ENCODE data around the gene GPX7.
"Not testable (repeated sequence)": the region's sequence is repeated elsewhere in the genome, so short reads cannot be mapped to it uniquely, and the experiment has no call there.

Gene GPX7

DNA sequence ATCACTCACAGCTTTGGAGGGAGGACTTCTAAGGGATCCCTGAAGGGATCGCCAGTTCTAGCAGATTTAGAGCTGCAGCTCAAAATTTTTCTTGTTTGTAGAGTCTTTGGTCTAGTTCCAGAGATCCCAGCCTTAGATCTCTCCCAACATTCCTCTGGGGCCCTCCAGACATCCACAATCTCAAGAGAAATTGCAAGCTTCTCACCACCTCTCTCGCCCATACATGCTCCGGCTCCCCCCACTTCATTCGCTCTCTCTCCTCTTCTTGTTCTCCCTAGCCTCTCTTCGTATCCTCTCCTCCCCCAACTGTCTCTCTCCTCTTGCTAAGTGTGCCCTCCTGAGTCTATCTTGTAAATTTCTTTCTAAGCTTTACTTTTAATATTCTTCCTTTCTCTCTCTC, 34.2 kb upstream of the GPX7 start:
- Histone ChIP-seq H3K4me3 (ENCODE audit: low read length in 2 of 2) (no peak overlapping the region), H3K9ac (ENCODE audit: low read depth in 1 of 2, low read length in 2 of 2) (no peak overlapping the region), H3K27me3 (ENCODE audit: control insufficient read depth in 2 of 2, insufficient read depth in 2 of 2, low read length in 2 of 2) (no peaks in the 10 kb centered on the region), H3K9me3 (ENCODE audit: control insufficient read depth in 2 of 2, low read length in 2 of 2) (no peaks in the 10 kb centered on the region), H3K27ac (ENCODE audit: low read depth in 2 of 2, low read length in 2 of 2) (no peak overlapping the region), H3K4me1 (ENCODE audit: control insufficient read depth in 2 of 2, insufficient read depth in 2 of 2, low read length in 2 of 2) (no peaks in the 10 kb centered on the region), H3K36me3 (ENCODE audit: control insufficient read depth in 2 of 2, insufficient read depth in 2 of 2, low read length in 2 of 2) (no peaks in the 10 kb centered on the region)

DNA sequence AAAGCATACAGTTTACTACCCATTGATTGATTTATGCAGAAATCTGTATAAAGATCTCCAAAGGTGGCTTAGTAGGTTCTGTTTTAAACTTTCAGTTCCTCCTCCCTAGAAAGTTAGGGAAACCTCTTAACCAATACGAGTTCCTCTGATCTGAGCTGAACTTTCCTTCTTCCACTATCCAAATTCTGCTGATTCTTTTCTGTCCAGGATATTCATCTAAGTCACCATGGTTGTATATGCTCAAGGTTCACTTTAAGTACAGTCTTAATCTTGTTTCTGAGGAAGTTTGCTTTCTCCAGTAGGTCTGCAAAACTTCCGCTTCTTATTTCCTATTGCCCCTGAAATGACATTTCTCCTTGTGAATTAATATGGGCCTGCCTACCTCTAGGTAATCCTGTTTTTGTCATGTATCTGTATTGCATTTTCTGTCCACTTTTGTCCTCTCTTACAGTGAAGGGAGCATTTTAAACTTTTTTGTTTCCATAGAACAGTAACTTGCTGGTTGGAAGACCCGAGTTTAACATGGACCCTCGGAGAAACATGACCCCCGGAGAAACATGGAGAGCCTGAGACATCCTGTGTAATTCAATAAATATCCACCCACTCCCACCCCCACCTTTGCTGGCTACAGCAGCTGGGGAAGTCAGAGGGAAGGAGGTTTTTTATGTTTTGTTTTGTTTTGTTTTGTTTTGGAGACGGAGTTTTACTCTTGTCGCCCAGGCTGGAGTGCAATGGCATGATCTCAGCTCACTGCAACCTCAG, 32.5 kb upstream of the GPX7 start:
- H3K4me3 ChIP-seq (ENCODE audit: low read length in 2 of 2), result no peak overlapping the region
- no peaks in the 10 kb centered on the region for H3K36me3 ChIP-seq (ENCODE audit: control insufficient read depth in 2 of 2, insufficient read depth in 2 of 2, low read length in 2 of 2)
- H3K27me3 ChIP-seq (ENCODE audit: control insufficient read depth in 2 of 2, insufficient read depth in 2 of 2, low read length in 2 of 2), result no peaks in the 10 kb centered on the region
- H3K27ac ChIP-seq (ENCODE audit: low read depth in 2 of 2, low read length in 2 of 2), result no peak overlapping the region
- no peaks in the 10 kb centered on the region for H3K9me3 ChIP-seq (ENCODE audit: control insufficient read depth in 2 of 2, low read length in 2 of 2)
- H3K4me1 ChIP-seq (ENCODE audit: control insufficient read depth in 2 of 2, insufficient read depth in 2 of 2, low read length in 2 of 2), result no peaks in the 10 kb centered on the region
- no peak overlapping the region for H3K9ac ChIP-seq (ENCODE audit: low read depth in 1 of 2, low read length in 2 of 2)

DNA sequence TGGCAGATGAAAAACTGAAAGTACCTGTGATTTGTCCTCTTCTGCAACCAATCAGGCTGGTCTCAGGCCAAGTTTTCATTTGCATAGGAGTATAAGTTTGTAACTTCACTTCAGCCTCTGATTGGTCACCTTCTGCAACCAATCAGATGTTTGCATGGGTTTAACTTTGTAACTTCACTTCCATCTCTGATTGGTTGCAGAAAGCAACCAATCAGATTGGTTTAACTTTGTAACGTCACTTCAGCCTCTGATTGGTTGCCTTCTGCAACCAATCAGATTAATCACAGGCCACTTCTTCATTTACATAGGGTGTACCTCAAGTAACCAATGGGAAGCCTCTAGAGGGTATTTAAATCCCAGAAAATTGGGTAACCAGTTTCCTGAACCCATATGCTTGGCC, 30.4 kb upstream of the GPX7 start:
- Histone ChIP-seq H3K9ac (ENCODE audit: low read depth in 1 of 2, low read length in 2 of 2) (no peak overlapping the region), H3K36me3 (ENCODE audit: control insufficient read depth in 2 of 2, insufficient read depth in 2 of 2, low read length in 2 of 2) (no peaks in the 10 kb centered on the region), H3K4me1 (ENCODE audit: control insufficient read depth in 2 of 2, insufficient read depth in 2 of 2, low read length in 2 of 2) (no peaks in the 10 kb centered on the region), H3K4me3 (ENCODE audit: low read length in 2 of 2) (no peak overlapping the region), H3K27ac (ENCODE audit: low read depth in 2 of 2, low read length in 2 of 2) (no peak overlapping the region), H3K9me3 (ENCODE audit: control insufficient read depth in 2 of 2, low read length in 2 of 2) (no peaks in the 10 kb centered on the region), H3K27me3 (ENCODE audit: control insufficient read depth in 2 of 2, insufficient read depth in 2 of 2, low read length in 2 of 2) (no peaks in the 10 kb centered on the region)

DNA sequence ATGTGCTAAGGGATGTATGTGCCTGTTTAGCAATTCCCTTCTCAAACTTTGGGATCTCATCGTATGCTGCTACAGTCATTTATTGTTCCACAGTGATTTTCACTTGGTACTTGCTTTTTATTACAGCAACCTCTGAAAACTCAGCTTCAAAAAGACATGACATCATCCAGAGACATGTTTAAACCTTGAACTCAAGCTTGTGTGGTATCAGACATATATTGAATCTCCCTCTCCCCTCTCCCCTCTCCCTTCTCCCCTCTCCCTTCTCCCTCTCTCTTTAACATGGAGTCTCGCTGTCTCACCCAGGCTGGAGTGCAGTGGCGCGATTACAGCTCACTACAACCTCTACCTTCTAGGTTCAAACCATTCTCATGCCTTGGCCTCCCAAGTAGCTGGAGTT, 29.8 kb upstream of the GPX7 start:
- no peaks in the 10 kb centered on the region for H3K4me1 ChIP-seq (ENCODE audit: control insufficient read depth in 2 of 2, insufficient read depth in 2 of 2, low read length in 2 of 2)
- no peak overlapping the region for H3K9ac ChIP-seq (ENCODE audit: low read depth in 1 of 2, low read length in 2 of 2)
- no peak overlapping the region for H3K4me3 ChIP-seq (ENCODE audit: low read length in 2 of 2)
- no peaks in the 10 kb centered on the region for H3K36me3 ChIP-seq (ENCODE audit: control insufficient read depth in 2 of 2, insufficient read depth in 2 of 2, low read length in 2 of 2)
- no peak overlapping the region for H3K27ac ChIP-seq (ENCODE audit: low read depth in 2 of 2, low read length in 2 of 2)
- H3K27me3 ChIP-seq (ENCODE audit: control insufficient read depth in 2 of 2, insufficient read depth in 2 of 2, low read length in 2 of 2), result no peaks in the 10 kb centered on the region
- H3K9me3 ChIP-seq (ENCODE audit: control insufficient read depth in 2 of 2, low read length in 2 of 2), result no peaks in the 10 kb centered on the region

DNA sequence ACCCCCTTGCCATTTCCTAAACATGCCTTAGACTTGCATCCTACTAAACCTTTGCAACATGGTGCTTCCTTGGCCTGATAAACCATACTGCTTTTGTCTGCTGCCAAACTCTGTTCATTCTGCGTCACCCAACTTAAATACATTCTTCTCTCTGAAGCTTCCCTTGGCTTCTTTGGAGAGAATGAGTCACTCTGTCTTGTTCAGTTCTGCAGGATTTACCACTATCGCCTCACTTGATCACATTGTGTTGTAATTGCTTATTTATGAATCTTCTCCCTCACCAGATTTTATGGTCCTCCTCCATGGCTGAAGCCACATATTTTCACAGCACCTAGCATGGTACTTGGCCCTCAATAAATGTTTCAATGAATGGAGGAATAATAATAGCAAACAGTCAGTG, 27.6 kb upstream of the GPX7 start:
- Histone ChIP-seq H3K36me3 (ENCODE audit: control insufficient read depth in 2 of 2, insufficient read depth in 2 of 2, low read length in 2 of 2) (no peaks in the 10 kb centered on the region), H3K27me3 (ENCODE audit: control insufficient read depth in 2 of 2, insufficient read depth in 2 of 2, low read length in 2 of 2) (no peaks in the 10 kb centered on the region), H3K4me3 (ENCODE audit: low read length in 2 of 2) (no peak overlapping the region), H3K9me3 (ENCODE audit: control insufficient read depth in 2 of 2, low read length in 2 of 2) (no peaks in the 10 kb centered on the region), H3K9ac (ENCODE audit: low read depth in 1 of 2, low read length in 2 of 2) (no peak overlapping the region), H3K4me1 (ENCODE audit: control insufficient read depth in 2 of 2, insufficient read depth in 2 of 2, low read length in 2 of 2) (no peaks in the 10 kb centered on the region), H3K27ac (ENCODE audit: low read depth in 2 of 2, low read length in 2 of 2) (no peak overlapping the region)

GRCh38 chr1:52576074-52576473, 26.1 kb upstream of the GPX7 start:
- H3K9ac ChIP-seq (ENCODE audit: low read depth in 1 of 2, low read length in 2 of 2), result no peak overlapping the region
- H3K27me3 ChIP-seq (ENCODE audit: control insufficient read depth in 2 of 2, insufficient read depth in 2 of 2, low read length in 2 of 2), result no peaks in the 10 kb centered on the region
- H3K4me3 ChIP-seq (ENCODE audit: low read length in 2 of 2), result no peak overlapping the region
- no peaks in the 10 kb centered on the region for H3K9me3 ChIP-seq (ENCODE audit: control insufficient read depth in 2 of 2, low read length in 2 of 2)
- no peaks in the 10 kb centered on the region for H3K4me1 ChIP-seq (ENCODE audit: control insufficient read depth in 2 of 2, insufficient read depth in 2 of 2, low read length in 2 of 2)
- no peak overlapping the region for H3K27ac ChIP-seq (ENCODE audit: low read depth in 2 of 2, low read length in 2 of 2)
- H3K36me3 ChIP-seq (ENCODE audit: control insufficient read depth in 2 of 2, insufficient read depth in 2 of 2, low read length in 2 of 2), result no peaks in the 10 kb centered on the region

DNA sequence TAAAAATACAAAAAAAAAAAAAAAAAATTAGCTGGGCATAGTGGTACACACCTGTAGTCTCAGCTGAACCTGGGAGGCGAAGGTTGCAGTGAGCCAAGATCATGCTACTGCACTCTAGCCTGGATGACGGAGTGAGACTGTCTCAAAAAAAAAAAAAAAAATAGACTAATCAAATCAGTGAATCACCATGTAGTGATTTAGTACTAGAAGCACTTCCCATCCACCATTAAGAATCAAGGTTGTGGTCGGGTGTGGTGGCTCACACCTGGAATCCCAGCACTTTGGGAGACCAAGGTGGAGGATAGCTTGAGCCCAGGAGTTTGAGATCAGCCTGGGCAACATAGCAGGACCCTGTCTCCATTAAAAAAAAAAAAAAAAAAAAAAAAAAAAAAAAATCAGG, 24.1 kb upstream of the GPX7 start:
- H3K9ac ChIP-seq (ENCODE audit: low read depth in 1 of 2, low read length in 2 of 2); H3K36me3 ChIP-seq (ENCODE audit: control insufficient read depth in 2 of 2, insufficient read depth in 2 of 2, low read length in 2 of 2); H3K27ac ChIP-seq (ENCODE audit: low read depth in 2 of 2, low read length in 2 of 2); H3K4me1 ChIP-seq (ENCODE audit: control insufficient read depth in 2 of 2, insufficient read depth in 2 of 2, low read length in 2 of 2); H3K27me3 ChIP-seq (ENCODE audit: control insufficient read depth in 2 of 2, insufficient read depth in 2 of 2, low read length in 2 of 2); H3K4me3 ChIP-seq (ENCODE audit: low read length in 2 of 2); H3K9me3 ChIP-seq (ENCODE audit: control insufficient read depth in 2 of 2, low read length in 2 of 2): not testable (repeated sequence)

DNA sequence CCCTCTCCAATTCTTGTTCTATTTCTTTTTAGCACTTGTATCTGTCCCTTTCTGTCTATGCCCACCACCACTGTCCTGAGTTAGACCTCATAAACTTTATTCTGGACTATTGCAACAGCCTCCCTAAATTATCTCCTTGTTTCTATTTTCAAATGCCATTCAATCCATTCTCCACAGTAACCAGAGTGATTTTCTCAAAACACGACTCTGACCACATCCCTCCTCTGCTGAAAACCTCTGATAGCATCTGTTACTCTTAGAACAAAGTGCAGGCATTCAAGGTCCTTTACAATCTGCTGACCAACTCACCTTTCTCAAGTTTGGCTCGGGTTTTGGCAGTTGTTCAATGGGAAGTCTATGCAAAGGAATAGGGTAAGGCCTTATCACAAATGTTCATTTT, 22.8 kb upstream of the GPX7 start:
- Histone ChIP-seq H3K4me1 (ENCODE audit: control insufficient read depth in 2 of 2, insufficient read depth in 2 of 2, low read length in 2 of 2) (no peaks in the 10 kb centered on the region), H3K27ac (ENCODE audit: low read depth in 2 of 2, low read length in 2 of 2) (no peak overlapping the region), H3K9ac (ENCODE audit: low read depth in 1 of 2, low read length in 2 of 2) (no peak overlapping the region), H3K4me3 (ENCODE audit: low read length in 2 of 2) (no peak overlapping the region), H3K27me3 (ENCODE audit: control insufficient read depth in 2 of 2, insufficient read depth in 2 of 2, low read length in 2 of 2) (no peaks in the 10 kb centered on the region), H3K9me3 (ENCODE audit: control insufficient read depth in 2 of 2, low read length in 2 of 2) (no peaks in the 10 kb centered on the region), H3K36me3 (ENCODE audit: control insufficient read depth in 2 of 2, insufficient read depth in 2 of 2, low read length in 2 of 2) (no peaks in the 10 kb centered on the region)

- peaks cover 0 to 2% of the 10 kb centered on the region in 2 donors for H3K27me3 ChIP-seq (ENCODE audit: control insufficient read depth in 2 of 2, insufficient read depth in 2 of 2, low read length in 2 of 2)
- H3K9ac ChIP-seq (ENCODE audit: low read depth in 1 of 2, low read length in 2 of 2), result no peak overlapping the region
- H3K36me3 ChIP-seq (ENCODE audit: control insufficient read depth in 2 of 2, insufficient read depth in 2 of 2, low read length in 2 of 2), result no peaks in the 10 kb centered on the region
- H3K27ac ChIP-seq (ENCODE audit: low read depth in 2 of 2, low read length in 2 of 2), result no peak overlapping the region
- H3K4me3 ChIP-seq (ENCODE audit: low read length in 2 of 2), result no peak overlapping the region
- H3K9me3 ChIP-seq (ENCODE audit: control insufficient read depth in 2 of 2, low read length in 2 of 2), result no peaks in the 10 kb centered on the region
- H3K4me1 ChIP-seq (ENCODE audit: control insufficient read depth in 2 of 2, insufficient read depth in 2 of 2, low read length in 2 of 2), result no peaks in the 10 kb centered on the region
Measured at GRCh38 chr1:52580283-52580682, 21.9 kb upstream of the GPX7 start.

DNA sequence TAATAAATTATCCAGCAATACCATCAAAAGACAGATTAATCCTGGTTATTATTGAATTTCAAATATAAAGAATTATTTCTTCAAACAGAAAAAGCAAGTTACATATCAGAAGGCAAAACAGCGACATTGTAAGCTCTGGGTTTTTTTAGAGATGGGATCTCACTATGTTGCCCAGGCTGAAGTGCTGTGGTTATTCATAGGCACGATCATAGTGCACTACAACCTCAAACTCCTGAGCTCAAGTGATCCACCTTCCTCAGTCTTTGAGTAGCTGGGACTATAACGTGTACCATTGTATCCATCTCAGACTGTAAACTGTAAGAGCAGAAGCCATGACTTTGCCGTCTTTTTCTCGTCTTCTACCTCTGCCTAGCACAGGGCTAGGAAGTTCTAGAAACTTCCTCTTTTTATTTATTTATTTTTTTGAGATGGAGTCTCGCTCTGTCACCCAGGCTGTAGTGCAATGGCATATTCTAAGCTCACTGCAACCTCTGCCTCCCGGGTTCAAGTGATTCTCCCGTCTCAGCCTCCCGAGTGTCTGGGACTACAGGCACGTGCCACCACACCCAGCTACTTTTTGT, 20.0 kb upstream of the GPX7 start:
- no peak overlapping the region for H3K4me3 ChIP-seq (ENCODE audit: low read length in 2 of 2)
- no peaks in the 10 kb centered on the region for H3K9me3 ChIP-seq (ENCODE audit: control insufficient read depth in 2 of 2, low read length in 2 of 2)
- no peaks in the 10 kb centered on the region for H3K36me3 ChIP-seq (ENCODE audit: control insufficient read depth in 2 of 2, insufficient read depth in 2 of 2, low read length in 2 of 2)
- peaks cover 0 to 2% of the 10 kb centered on the region in 2 donors for H3K27me3 ChIP-seq (ENCODE audit: control insufficient read depth in 2 of 2, insufficient read depth in 2 of 2, low read length in 2 of 2)
- H3K9ac ChIP-seq (ENCODE audit: low read depth in 1 of 2, low read length in 2 of 2), result no peak overlapping the region
- H3K27ac ChIP-seq (ENCODE audit: low read depth in 2 of 2, low read length in 2 of 2), result no peak overlapping the region
- no peaks in the 10 kb centered on the region for H3K4me1 ChIP-seq (ENCODE audit: control insufficient read depth in 2 of 2, insufficient read depth in 2 of 2, low read length in 2 of 2)
